Choroid plexus epithelial cell (primary cell): Measurements from ENCODE around the gene ANTXR1.

Experiments used
- DNase-seq: peaks from one replicate; pipeline ENCODE4 v3.0.0-alpha.2; 2010; ENCODE audit warnings: low read depth
- H3K4me3 ChIP-seq: 2 replicates; pipeline ENCODE4 v1.5.1; 2011; ENCODE audit warnings: low read depth, mild to moderate bottlenecking, control low read depth, low read length, moderate library complexity
- TF ChIP-seq, protein P1 (sequence below): conservative IDR thresholded peaks from 2 replicates; pipeline ENCODE4 v1.5.1; 2011; ENCODE audit warnings: low read depth, mild to moderate bottlenecking, control low read depth, inconsistent platforms, low read length, moderate library complexity

Gene ANTXR1

DNA sequence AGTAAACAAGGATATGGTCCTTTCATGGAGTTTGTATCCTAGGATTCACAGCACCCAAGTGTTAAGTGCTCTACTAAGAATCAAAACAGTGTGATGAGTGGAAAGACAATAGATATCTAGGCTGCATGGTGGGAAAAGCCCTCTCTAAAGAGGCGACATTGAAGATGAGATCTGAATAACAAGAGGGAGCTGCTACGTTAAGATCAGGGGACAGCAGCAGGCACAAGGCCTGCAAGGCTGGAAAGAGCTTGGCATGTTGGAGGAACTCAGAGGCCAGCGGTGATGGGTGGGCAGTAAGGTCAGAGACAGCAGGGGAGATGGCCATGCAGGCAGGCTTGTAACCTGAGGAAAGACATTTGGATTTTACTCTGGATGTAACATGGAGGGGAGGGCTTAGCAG lies 196.5 kb downstream of the ANTXR1 start:
- H3K4me3 ChIP-seq = no peak overlapping the region
- TF ChIP-seq, protein P1, sequence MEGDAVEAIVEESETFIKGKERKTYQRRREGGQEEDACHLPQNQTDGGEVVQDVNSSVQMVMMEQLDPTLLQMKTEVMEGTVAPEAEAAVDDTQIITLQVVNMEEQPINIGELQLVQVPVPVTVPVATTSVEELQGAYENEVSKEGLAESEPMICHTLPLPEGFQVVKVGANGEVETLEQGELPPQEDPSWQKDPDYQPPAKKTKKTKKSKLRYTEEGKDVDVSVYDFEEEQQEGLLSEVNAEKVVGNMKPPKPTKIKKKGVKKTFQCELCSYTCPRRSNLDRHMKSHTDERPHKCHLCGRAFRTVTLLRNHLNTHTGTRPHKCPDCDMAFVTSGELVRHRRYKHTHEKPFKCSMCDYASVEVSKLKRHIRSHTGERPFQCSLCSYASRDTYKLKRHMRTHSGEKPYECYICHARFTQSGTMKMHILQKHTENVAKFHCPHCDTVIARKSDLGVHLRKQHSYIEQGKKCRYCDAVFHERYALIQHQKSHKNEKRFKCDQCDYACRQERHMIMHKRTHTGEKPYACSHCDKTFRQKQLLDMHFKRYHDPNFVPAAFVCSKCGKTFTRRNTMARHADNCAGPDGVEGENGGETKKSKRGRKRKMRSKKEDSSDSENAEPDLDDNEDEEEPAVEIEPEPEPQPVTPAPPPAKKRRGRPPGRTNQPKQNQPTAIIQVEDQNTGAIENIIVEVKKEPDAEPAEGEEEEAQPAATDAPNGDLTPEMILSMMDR = no peak
- no peak for DNase-seq

DNA sequence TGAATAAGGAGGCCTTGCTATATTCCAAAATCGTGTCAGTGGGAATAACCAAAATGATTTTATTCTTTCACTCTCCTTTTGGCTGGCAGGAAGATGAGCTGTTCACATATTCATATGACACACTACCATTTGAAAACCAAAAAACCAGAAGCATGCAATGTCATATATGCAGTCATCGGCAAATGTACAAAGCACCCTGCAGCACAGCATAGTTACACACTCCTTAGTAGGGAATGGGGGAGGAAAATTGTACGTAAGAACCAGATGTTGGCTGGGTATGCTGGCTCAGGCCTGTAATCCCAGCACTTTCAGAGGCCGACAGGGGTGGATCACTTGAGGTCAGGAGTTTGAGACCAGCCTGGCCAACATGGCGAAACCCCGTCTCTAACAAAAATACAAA lies 197.4 kb downstream of the ANTXR1 start:
- TF ChIP-seq, protein P1 = no peak
- H3K4me3 ChIP-seq = no peak overlapping the region

DNA sequence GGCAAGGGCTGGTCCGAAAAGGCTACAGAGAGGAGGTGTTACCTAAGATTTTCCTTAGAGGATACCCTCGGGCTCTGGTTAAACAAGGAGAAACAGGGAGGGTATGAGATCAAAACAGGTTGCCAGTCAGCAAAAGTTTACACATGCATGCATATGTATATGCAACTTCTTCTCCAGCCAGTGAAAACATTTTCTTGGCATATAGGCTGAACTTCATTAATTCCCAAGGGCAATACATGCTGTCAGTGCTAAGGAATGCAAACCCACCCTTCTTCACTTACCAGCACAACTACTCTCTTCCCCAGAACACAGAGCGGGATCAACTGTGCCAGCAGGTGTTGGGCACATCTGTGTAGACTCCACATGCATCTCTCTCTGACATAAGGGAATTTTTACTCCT lies 198.1 kb downstream of the ANTXR1 start:
- no peak for DNase-seq
- TF ChIP-seq, protein P1 = no peak
- H3K4me3 ChIP-seq = no peak overlapping the region

More for the DNA sequence above, 197.4 kb downstream of the ANTXR1 start:
- DNase-seq = no peak

DNA sequence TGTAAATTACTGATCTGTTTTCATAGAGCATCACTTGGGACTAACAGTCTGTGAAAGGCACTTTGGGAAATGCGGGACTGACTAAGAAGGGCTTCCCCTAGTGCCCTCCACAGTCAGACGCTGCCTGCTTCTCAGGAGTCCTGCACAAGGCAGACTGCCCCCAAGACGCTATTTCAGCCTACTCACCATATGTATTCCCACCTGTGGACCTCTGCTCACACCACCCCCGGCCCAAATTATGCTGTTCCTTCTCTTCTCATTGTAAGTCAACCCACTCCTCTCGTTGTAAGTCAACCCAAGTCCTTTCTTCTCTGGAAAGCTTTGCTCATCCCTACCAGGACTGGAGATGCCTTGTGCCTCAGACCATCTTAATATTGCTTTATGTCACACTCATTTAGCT lies 198.7 kb downstream of the ANTXR1 start:
- TF ChIP-seq, protein P1 = no peak

DNA sequence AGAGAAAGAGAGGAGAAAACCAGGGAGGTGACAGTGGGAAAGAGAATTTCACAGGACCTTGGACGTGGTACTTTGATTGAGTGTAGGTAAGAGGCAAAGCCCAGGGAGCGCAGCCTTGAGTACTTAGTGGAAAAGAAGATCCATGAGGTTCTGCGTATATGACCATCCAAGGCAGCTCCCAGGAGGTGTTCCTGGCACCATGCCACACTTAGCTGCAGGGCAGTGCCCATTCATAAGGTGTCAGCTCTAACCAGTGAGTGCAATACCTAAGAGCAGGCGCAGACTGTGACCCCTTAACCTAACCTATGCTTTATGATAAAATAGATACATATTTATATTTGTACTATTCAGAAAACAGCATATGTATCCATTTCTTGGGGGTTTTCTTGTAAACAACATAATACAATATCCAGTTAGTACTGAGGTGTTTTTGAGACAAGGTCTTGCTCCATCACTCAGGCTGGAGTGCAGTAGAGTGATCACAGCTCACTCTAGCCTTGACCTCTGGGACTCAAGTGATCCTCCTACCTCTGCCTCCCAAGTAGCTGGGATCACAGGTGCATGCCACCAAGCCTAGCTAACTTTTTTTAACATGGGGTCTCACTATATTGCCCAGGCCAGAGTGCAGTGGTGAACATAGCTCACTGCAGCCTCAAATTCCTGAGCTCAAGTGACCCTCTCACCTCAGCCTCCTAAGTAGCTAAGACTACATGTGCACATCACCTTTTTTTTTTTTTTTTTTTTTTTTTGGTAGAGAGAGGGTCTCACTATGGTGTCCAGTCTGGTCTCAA lies 199.5 kb downstream of the ANTXR1 start:
- no peak overlapping the region for H3K4me3 ChIP-seq
- TF ChIP-seq, protein P1 = no peak
- DNase-seq = no peak

More for the DNA sequence above, 198.7 kb downstream of the ANTXR1 start:
- H3K4me3 ChIP-seq = no peak overlapping the region
- no peak for DNase-seq

DNA sequence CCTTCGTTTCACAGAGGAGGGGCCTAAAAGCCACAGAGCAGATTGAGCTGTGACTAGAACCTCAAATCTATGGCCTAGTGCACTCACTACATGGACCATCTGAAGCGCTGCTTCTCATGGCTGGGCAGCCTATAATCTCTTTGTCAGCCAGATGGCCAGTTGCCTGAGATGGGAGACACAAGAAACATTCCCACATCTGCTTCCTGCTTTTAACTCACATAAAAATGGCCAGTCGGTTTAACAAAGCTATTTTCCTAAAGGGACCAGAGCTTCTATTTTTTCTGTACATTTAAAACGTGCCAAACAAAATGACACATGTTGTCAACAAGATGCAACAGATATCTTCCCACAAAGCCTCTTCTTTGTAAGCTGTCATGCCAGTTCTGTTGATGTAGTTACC lies 200.2 kb downstream of the ANTXR1 start:
- no peak for DNase-seq
- TF ChIP-seq, protein P1 = no peak
- H3K4me3 ChIP-seq = no peak overlapping the region

DNA sequence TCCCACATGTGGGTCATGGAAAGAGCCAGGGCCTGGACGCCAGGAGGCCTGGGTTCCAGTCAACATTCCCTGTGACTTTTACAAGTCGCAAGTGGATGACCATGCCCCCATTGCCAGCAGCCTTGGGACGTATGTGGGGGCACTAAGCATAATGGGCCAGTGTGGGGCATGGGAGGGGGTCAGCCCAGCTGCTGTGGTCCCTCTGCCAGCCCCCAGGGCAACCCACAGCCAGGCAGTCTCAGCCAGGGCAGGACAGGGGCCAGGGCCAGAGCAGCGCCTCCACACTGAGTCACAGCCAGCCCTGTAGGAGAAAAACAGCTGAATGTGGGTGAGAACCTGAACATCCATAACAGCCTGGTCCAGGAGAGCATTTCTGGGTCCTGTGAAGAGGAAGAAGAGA lies 200.8 kb downstream of the ANTXR1 start:
- H3K4me3 ChIP-seq = no peak overlapping the region
- DNase-seq = no peak
- TF ChIP-seq, protein P1 = no peak
